NCI-H2227 (cell line): ENCODE measurements around the gene PREPL.

Experiments used
- DNase-seq: peaks from one replicate; lab custom pipeline; 2025; ENCODE audit not compliant: unreplicated experiment; lab: John Stamatoyannopoulos, UW

PREPL gene

DNA sequence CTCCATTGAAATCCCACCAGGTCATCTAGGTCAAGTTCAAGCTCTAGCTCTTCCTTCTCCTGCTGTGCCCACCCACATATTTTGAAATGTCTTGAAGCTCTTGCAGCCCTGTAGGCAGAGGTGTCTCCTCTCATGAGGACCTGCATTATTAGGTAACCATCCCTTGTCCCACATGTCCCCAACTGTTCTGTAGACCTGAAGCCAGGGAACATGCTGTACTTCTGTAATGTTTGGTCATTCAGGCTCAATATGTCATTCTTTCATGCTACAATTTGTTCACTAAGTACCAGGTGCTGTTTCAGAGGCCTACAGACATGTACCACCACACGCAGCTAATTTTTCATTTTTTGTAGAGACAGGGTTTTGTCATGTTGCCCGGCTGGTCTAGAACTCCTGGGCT lies 63.9 kb downstream of the PREPL start:
- no peak for DNase-seq

DNA sequence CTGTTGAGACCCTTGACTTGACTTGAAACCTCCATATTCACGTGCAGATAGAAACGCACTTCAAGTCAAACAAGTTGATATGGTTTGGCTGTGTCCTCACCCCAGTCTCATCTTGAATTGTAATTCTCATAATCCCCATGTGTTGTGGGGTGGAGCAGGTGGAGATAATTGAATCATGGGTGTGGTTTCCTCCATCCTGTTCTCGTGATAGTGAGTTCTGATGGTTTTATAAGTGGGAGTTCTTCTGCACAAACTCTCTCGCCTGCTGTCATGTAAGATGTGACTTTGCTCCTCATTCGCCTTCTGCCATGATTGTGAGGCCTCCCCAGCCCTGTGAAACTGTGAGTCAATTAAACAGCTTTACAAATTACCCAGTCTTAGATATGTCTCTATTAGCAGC lies 64.6 kb downstream of the PREPL start:
- DNase-seq: no peak

DNA sequence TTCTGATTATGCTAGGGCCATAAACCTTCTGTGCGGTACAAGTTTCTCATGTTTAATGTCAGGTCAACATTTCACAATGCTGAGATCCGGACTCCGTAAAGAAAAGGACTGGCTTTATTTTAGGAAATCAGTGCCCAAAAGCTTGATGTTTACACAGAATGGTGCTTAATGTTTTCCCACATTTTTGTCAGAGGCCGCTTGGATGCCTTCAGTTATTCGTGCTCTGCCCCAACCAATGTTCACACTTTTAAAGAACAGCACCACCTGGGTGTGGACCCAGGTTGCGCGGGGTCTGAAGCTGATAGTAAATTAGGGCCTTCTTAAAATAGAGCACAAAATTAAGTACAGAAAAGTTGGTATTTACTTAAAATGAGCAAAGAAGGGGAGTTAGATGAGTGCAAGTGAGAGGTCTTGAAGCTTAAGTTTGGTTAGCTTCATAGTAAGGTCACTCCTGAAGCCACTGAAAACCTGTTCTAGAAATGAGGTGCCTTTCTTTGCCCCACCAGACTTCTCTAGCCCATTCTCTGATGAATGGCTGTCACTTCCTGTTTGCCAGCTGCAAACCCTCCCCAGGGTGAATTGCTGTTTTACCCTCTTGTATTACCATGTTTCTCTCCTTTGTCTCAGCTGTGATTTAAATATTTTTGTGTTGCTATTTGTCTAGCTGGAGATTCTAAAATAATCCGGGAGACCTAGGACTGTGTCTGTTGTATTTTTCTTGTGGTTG lies 65.5 kb downstream of the PREPL start:
- no peak for DNase-seq

DNA sequence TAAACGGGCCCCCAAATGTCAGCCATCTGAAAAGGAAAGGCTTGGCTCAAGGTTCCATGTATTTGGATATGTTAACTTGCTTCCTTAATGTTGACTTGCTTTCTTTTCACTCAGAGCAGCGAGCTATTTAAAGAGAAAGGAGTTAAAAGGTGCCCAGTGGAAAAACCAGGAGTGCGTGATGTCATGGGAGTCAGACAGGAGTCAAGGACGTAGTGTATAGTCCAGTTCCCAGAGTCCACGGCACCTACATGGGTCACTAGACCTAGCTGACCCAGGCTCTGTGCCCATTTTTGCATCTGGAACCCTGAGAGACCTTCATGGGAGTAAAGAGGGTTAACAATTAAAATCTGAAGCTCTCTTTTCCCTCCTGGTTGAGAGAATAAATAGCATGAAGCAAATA lies 66.2 kb downstream of the PREPL start:
- DNase-seq: no peak

DNA sequence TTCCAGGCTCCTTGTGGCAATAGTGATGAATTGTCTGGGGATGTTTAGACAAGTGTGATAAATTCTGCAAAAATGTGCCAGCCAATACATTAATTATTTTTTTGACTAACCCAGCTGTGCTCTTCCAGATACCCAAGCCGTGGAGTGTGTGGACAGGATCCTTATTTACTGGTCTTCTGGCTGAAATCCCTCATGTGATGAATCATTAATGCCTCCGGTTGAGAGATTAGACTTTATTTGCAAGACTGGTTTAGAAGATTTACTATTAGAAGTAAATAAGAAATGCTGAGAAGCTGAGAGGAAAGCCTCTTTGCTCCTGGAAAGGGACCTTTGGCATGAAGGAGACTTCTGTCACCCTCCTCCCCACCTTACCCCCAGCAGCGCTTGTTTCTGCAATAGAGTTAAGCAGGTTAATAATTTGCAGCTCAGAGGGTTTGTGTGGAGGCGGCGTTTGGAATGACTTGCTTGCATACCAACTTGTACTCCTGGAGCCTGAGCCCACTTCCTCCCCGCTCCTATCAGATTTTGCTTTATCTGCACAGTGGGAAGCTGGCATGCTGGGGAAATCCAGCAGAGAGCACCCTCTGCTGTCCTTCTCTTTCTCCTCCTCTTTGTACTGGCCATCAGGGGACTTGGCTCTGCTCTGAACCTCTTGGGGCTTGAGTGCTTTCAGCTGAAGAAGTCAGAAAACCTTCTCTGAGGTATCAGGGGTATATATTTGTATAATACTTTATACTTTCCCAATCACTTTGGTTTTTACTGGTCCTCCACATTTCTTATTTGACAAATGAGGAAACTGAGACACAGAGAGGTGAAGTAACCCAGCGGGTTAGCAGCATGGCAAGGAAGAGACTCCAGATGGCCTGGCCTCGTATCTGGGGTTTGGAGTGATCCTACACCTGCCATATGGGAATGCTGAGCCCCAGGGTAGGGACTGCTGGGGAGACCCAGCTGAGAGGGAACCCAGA lies 69.7 kb downstream of the PREPL start:
- DNase-seq: no peak

DNA sequence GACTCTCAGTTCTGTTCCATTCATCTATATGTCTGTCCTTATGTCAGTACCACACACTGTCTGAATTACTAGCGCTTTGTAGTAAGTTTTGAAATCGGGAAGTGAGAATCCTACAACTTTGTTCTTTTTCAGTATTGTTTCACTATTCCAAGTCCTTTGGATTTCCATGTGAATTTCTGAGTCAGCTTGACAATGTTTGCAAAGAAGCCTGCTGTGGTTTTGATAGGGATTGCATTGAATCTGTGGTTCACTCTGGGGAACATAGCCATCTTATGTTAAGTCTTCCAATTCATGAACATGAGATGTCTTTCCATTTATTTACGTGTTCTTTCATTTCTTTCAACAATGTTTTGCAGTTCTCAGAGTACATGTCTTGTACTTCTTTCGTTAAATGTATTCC lies 71.0 kb downstream of the PREPL start:
- DNase-seq: no peak

DNA sequence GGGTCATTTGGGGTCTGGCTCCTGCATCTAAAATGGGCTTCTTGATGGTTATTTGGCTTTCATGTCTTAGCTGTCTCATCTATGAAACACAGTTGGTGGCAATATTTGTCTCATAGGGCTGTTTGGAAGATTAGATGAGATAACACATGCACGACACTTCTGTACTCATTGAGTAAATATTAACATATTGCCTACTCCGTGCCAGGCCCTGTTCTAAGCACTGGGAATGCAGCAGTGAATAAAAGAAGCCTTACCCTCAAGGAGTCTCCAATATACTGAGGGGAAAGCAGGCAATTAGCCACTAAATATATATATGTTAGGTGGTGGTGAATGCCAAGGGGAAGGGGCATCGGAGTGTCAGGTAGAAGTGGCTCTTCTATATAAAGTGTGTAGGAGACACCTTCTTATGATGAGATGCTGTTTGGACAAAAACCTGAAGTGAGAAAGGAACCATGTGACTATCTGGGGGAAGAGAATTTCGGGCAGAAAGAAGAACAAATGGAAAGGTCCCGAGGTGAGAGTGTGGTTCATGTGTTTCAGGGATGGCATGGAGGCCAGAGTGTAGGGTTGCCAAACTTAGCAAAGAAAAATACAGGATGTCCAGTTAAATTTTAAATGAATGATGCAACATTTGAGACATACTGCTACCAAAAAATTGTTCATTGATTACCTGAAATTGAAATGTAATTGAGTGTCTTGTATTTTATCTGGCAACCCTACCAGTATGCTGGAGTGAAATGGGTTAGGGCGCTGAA lies 74.2 kb downstream of the PREPL start:
- DNase-seq: no peak

DNA sequence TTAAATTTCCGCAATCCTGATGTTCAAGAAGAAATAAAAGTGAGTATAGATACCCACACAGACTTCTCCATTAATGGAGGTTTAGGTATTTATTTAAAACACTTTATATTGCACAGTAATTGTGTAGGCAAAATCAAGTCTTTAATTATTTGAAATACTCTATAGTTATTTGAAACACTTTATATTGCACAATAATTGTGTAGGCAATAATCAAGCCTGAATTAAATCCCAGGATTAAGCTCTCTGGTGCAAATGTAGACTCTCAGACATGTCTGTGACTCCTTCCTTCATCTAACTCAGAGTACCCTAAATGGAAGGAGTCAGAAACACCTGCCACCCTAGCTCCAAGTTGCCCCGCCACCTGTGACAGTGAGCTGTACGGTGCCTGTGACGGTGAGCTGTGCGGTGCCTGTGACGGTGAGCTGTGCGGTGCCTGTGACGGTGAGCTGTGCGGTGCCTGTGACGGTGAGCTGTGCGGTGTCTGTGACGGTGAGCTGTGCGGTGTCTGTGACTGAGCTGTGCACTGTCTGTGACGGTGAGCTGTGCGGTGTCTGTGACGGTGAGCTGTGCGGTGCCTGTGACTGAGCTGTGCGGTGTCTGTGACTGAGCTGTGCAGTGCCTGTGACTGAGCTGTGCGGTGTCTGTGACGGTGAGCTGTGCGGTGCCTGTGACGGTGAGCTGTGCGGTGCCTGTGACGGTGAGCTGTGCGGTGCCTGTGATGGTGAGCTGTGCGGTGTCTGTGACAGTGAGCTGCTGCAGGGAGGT lies 75.0 kb downstream of the PREPL start:
- no peak for DNase-seq

DNA sequence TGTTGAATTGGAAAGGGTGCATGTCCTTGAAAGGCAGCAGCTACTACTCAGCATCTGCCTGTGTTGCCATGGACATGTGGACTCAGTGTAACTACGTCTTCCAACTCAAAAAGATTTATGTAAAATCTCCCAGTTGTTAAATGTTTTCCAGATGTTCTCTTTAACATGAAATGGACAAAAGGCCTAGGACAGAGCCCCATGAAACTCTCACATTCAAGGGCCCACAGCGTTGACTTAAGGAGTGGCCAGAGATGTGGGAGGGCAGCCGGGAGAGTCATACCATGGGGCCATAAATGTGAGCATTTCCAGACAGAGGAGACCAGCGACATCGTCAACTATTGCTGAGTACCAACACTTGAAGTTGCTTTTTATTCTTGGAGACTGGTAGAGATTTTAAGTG lies 76.1 kb downstream of the PREPL start:
- DNase-seq: no peak

DNA sequence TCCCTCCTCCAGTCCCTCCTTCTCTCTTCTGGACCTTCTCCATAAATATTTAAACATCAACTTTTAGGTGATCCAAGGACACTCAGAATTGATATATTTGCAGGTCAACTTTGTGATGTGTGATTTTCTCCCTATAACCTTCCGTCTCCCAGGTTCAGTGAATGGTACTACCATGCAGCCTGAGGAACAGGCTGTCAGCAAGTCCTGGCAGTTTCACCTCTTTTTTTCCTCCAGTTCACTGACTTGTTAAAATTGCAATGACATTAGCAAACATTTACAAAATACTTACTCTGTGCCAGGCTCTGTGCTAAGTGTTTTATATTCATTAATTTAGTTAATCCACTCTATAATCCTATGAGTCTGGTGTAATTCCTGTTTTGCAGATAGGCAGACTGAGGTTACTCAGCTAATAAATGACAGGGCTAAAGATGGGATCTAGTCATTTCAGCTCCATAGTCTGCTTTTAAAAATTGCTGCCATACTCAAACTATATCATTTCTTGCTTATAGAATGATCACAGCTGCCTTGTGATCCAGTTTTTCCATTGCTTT lies 78.1 kb downstream of the PREPL start:
- DNase-seq: no peak

DNA sequence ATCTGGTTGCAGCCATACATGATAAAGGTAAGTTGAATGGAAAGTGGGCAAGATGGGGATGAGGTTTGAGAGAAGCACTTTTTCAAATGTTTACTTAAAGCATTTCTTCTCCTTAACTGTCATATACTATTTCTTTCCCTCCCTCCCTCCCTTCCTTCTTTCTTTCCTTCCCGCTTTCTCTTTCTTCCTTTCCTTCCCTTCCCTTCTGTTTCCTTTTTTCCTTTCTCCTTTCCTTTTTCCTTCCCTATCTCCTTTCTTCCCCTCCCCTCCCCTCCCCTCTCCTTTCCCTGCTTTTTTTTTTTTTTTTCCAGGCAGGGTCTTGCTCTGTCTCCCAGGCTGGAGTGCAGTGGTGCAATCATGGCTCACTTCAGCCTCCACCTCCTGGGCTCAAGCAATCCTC lies 80.4 kb downstream of the PREPL start:
- DNase-seq: no peak

DNA sequence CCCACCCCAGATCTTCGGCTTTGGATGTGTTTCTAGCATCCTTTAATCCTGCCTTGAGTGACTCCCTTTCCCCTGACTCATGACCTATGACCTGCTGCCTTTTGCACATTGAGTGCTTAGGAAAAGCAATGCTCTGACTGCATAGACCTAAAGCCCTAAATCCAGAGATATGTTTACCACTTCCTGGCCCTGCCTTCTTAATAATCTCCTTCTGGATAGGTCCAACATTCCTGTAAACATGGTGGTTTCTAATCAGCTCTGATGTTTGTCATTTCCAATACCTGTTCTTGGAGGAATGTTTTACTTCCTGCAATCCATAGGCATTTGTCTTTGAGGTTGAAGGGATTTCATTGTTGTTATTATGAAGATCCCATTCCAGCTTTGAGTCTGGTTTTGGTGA lies 83.8 kb downstream of the PREPL start:
- DNase-seq: no peak

DNA sequence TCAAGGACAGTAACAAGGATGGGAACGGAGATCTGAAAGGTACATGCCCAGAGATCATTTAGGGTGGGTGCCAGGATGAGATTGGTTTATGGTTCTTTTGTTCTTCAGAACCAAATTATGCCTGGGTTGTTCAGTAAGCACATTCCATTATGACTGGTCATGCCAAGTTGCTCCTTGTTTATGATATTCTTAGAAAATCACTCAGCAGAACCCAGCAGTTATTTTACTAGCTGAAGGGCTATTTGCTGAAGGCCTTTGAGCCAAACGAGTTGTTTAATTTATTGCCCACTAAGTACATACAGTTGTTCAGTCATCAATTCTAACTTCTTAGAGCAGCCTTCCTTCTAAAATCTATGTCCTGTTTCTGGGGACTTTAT lies 85.4 kb downstream of the PREPL start:
- no peak for DNase-seq

DNA sequence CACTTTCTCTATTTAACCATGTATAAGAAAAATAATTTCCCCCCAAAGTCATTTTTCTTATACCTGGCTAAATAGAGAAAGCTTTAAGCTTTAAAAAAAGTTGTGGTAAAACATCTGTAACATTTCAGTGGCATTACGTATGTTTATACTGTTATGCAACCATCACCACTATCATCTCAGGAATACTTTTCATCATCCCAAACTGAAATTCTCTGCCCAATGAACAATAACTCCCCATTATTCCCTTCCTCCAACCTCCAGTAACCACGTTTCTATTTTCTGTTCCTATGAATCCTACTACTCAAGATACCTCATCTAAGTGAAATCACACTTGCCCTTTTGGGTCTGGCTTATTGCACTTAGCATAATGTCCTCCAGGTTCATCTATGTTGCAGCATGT lies 87.7 kb downstream of the PREPL start:
- no peak for DNase-seq

DNA sequence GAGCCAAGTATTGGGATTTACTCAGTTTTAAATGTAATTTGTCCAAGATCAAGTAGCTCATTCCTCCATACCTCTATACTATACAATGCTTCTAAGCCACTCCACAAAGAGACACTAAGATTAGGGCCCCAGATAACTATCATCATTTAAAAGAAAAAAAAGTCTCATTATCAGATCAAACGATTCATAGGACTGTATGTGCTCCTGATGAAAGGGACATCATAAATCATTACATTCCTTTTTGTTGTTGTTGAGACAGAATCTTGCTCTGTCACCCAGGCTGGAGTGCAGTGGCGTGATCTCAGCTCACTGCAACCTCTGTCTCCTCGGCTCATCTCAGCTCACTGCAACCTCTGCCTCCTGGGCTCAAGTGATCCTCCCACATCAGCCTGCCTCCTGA lies 88.2 kb downstream of the PREPL start:
- no peak for DNase-seq

DNA sequence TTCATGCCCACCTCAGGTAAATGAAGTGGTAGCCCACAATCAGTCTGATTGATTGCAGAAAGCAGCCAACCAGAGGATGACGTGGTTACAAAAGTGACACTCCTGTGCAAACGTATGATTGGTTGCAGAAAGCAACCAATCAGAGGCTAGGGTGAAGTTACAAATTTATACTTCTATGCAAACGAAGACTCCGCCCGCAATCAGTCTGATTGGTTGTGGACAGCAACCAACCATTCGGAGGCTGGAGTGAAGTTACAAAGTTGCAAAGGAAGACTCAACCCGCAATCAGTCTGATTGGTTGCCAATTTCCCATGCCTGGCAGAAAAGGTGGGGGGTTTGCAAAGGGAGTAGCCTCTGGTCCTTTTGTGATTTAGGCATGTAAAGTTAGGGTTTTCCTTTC lies 90.0 kb downstream of the PREPL start:
- no peak for DNase-seq

DNA sequence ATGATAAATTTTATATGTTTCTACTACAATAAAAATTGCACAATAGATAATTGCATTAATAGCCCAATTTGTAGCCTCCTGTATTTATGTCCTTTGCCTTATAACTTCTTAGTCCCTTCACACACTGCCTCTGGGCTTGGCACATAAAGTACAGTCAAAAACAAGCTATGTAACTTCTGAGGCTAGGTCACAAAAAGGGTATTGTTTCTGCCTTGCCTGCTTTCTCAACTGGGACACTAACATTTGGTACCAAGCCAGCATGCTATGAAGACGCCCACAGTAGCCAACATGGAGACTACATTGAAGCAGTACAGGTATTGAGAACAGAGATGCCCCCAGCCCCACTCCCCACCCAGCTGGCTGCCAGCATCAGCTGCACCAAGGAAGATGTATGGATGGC lies 91.5 kb downstream of the PREPL start:
- no peak for DNase-seq

DNA sequence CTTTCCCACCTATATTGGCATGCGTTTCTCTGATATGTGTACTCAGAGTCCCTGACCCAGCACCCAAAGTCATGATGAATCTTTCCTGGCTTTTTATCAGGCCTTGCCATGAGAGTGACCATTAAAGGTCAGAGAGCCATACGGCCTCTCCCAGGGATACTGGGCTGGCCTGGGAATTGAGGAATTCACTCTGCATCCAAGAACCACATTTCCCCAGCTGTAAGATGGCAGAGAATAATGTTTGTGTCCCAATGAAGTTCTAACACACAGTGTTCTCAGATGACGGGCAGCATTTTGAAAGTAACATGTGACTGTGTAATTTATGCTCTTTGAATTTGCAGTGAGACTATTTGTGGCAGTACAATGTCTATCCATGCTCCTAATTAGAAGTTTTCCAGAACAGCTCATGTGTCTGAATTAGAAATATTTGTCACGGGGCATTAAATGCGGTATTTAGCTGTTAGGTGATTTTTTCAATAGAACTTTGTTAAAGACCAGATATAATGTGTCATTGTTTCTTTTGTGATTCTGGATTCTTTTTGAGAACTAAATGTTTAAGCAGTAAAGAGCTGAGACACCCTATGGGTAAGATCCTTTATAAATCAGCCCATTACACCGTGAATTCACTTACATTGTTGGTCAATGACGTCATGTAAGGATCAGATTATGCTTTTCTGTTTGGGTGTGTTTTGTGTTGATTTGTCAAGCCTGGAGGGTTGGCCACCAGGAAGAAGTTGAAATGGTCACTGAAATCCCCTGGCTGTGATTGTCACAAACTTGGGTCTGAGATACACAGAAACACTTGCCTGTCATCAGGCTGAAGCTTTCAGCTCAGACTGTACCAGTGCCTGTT lies 93.3 kb downstream of the PREPL start:
- DNase-seq: no peak
